Calu3 (cell line): ENCODE measurements around the gene PDE6G. TPM values are rescaled to one million over a fixed set of nuclear protein-coding genes. Genes with fewer than 3 reads are reported as not detected.

Source experiments
- BruUV-seq: library from RNA; stranded (reverse); fragments of 400-500 nt; replicated peaks from 2 replicates; lab custom pipeline; 2021; lab: Mats Ljungman, UMichigan
- CTCF ChIA-PET: fragments of 300-600 bp; sonication (Branson Sonifier 250); formaldehyde crosslinking; loops from one replicate; lab custom pipeline; 2022; ENCODE audit warnings: antibody characterized with exemption; lab: Charles Lee
- DNase-seq: peaks from one replicate; pipeline ENCODE4 v3.0.0; 2022
- H3K27ac Mint-ChIP-seq: one replicate; pipeline ENCODE4 v1.8.0; 2022; ENCODE audit warnings: mixed read lengths; ENCODE audit not compliant: unreplicated experiment
- H3K27me3 Mint-ChIP-seq: one replicate; pipeline ENCODE4 v1.8.0; 2022; ENCODE audit warnings: mixed read lengths; ENCODE audit not compliant: unreplicated experiment
- H3K36me3 Mint-ChIP-seq: one replicate; pipeline ENCODE4 v1.8.0; 2022; ENCODE audit warnings: mild to moderate bottlenecking, moderate library complexity, mixed read lengths; ENCODE audit not compliant: insufficient read depth, unreplicated experiment
- H3K4me1 Mint-ChIP-seq: one replicate; pipeline ENCODE4 v1.8.0; 2022; ENCODE audit warnings: mild to moderate bottlenecking, low read depth, mixed read lengths; ENCODE audit not compliant: unreplicated experiment
- H3K4me3 Mint-ChIP-seq: one replicate; pipeline ENCODE4 v1.8.0; 2022; ENCODE audit warnings: mild to moderate bottlenecking, low read depth, moderate library complexity, mixed read lengths; ENCODE audit not compliant: unreplicated experiment
- H3K9me3 Mint-ChIP-seq: one replicate; pipeline ENCODE4 v1.8.0; 2022; ENCODE audit warnings: low read depth, mixed read lengths; ENCODE audit not compliant: unreplicated experiment
- CTCF ChIP-seq: fragments of 200-600 bp; IDR thresholded peaks from one replicate; pipeline ENCODE4 v1.8.0; 2022; ENCODE audit warnings: antibody characterized with exemption; ENCODE audit not compliant: unreplicated experiment
- intact Hi-C: fragments of 100-400 bp; cut with micrococcal nuclease; formaldehyde crosslinking; loops from one replicate; pipeline ENCODE4 v1.10.0; 2022; ENCODE audit not compliant: unreplicated experiment
- microRNA-seq: library from miRNA; unstranded; fragments of <30 nt; microRNA quantifications from one replicate; pipeline ENCODE4 v1.2.0, GENCODE V29; 2022
- total RNA-seq: library from RNA; stranded (reverse); gene quantifications from 2 replicates; pipeline ENCODE4 v1.2.3, GENCODE V29; 2022

The PDE6G gene
- total RNA-seq, 1 experiment from 2014 or later, result not detected

- peaks cover 62% of the 10 kb centered on the region for H3K36me3 Mint-ChIP-seq
Measured at GRCh38 chr17:81607431-81607830, 48.9 kb downstream of the PDE6G start.

GRCh38 chr17:81603846-81604610 is 52.3 kb downstream of the PDE6G start:
- no TSS peak for BruUV-seq
- Mint-ChIP-seq H3K4me1 (peaks cover 7% of the 10 kb centered on the region), H3K9me3 (no peaks in the 10 kb centered on the region), H3K27me3 (no peaks in the 10 kb centered on the region), H3K4me3 (no peak overlapping the region), H3K36me3 (peaks cover 70% of the 10 kb centered on the region), H3K27ac (no peak overlapping the region)
- no peak for DNase-seq
- TF ChIP-seq CTCF, result no peak
- intact Hi-C loops, result no loop called here
- CTCF ChIA-PET, result no interaction called here

More at GRCh38 chr17:81607431-81607830, 48.9 kb downstream of the PDE6G start:
- intact Hi-C loops, result no loop called here
- no peaks in the 10 kb centered on the region for H3K27me3 Mint-ChIP-seq
- BruUV-seq, result no TSS peak
- H3K4me3 Mint-ChIP-seq, result no peak overlapping the region
- H3K27ac Mint-ChIP-seq, result no peak overlapping the region
- DNase-seq, result no peak
- H3K9me3 Mint-ChIP-seq, result no peaks in the 10 kb centered on the region
- CTCF ChIA-PET, result no interaction called here
- H3K4me1 Mint-ChIP-seq, result no peaks in the 10 kb centered on the region
- TF ChIP-seq CTCF, result no peak

GRCh38 chr17:81601525-81602120 is 54.7 kb downstream of the PDE6G start:
- no peak overlapping the region for H3K4me3 Mint-ChIP-seq
- H3K27ac Mint-ChIP-seq, result peak overlapping the region; percentile 35
- peak; percentile 55 for DNase-seq
- H3K9me3 Mint-ChIP-seq, result no peaks in the 10 kb centered on the region
- TF ChIP-seq CTCF, result peak; percentile 64
- H3K36me3 Mint-ChIP-seq, result peaks cover 73% of the 10 kb centered on the region
- no TSS peak for BruUV-seq
- intact Hi-C loops, result loop anchor here (1.0 to 2.0 kb wide), 2 partner anchors 35 to 49 kb away; partner anchors contain the start of gene FAAP100
- CTCF ChIA-PET, result interaction anchor here (0.6 to 1.5 kb wide), 3 partner anchors 35 to 51 kb away, joined by 3 to 4 read pairs (median 4); no protein-coding TSS in a partner anchor
- peaks cover 7% of the 10 kb centered on the region for H3K4me1 Mint-ChIP-seq
- H3K27me3 Mint-ChIP-seq, result no peaks in the 10 kb centered on the region

Small RNA genes lying within 50 kb of the gene (microRNA-seq; reads per million reads assigned to microRNA genes)
- 2.8 reads per million for gene MIR6786

Other genes with a start within 250 kb of the PDE6G start
- gene ACTG1, start 143.7 kb downstream of the PDE6G start, total RNA-seq, result 2,184 and 2,327 TPM in 2 replicates
- gene FSCN2, start 128.2 kb downstream of the PDE6G start, total RNA-seq, result 5.5 and 7.0 TPM in 2 replicates
- 39.4 and 39.7 TPM in 2 replicates for gene FAAP100, start 104.2 kb downstream of the PDE6G start, total RNA-seq
- 146 and 149 TPM in 2 replicates for gene NPLOC4, start 19.4 kb downstream of the PDE6G start, total RNA-seq
- 2.9 and 4.2 TPM in 2 replicates for gene TSPAN10, start 19.3 kb downstream of the PDE6G start, total RNA-seq
- gene OXLD1, start 10.1 kb upstream of the PDE6G start, total RNA-seq, result 36.5 and 39.5 TPM in 2 replicates
- gene CCDC137, start 10.2 kb upstream of the PDE6G start, total RNA-seq, result 37.5 and 37.8 TPM in 2 replicates
- gene ARL16, start 27.3 kb upstream of the PDE6G start, total RNA-seq, result 35.4 and 40.1 TPM in 2 replicates
- gene HGS, start 27.5 kb upstream of the PDE6G start, total RNA-seq, result 160 and 167 TPM in 2 replicates
- gene MRPL12, start 46.8 kb upstream of the PDE6G start, total RNA-seq, result 94.7 and 101 TPM in 2 replicates
- 66.5 and 72.3 TPM in 2 replicates for gene SLC25A10, start 55.7 kb upstream of the PDE6G start, total RNA-seq
- gene GCGR, start 147.6 kb upstream of the PDE6G start, total RNA-seq, result 0.78 TPM in 1 of 2 replicates, not detected in the other
- 37.3 and 38.5 TPM in 2 replicates for gene MCRIP1, start 176.7 kb upstream of the PDE6G start, total RNA-seq
- not detected in 2 replicates for gene PPP1R27, start 178.5 kb upstream of the PDE6G start, total RNA-seq
- gene P4HB, start 204.0 kb upstream of the PDE6G start, total RNA-seq, result 750 and 777 TPM in 2 replicates
- gene ARHGDIA, start 214.8 kb upstream of the PDE6G start, total RNA-seq, result 273 and 288 TPM in 2 replicates
- gene ALYREF, start 235.0 kb upstream of the PDE6G start, total RNA-seq, result 118 and 122 TPM in 2 replicates
- gene ANAPC11, start 235.2 kb upstream of the PDE6G start, total RNA-seq, result 110 and 113 TPM in 2 replicates
- 0.27 and 0.47 TPM in 2 replicates for gene NPB, start 245.7 kb upstream of the PDE6G start, total RNA-seq